Fibroblast of lung (primary cell): ENCODE data around the gene G6PD.

Experiments
- CTCF ChIP-seq, 2 donors: IDR thresholded peaks in 1 of 2; conservative IDR thresholded peaks in 1 of 2; 1 replicate in 1 of 2; 2 replicates in 1 of 2; pipeline ENCODE4 v1.5.1; 2011 to 2012; ENCODE audit warnings: low read length in 2 of 2, control low read depth in 1 of 2, inconsistent platforms in 1 of 2, low read depth in 1 of 2, mild to moderate bottlenecking in 1 of 2
- EZH2 ChIP-seq: IDR thresholded peaks from 2 replicates; pipeline ENCODE4 v1.5.1; 2012; ENCODE audit warnings: low read length, control low read depth, mild to moderate bottlenecking; ENCODE audit errors: missing control alignments

GRCh38 chrX:154519389-154519788 is 27.3 kb downstream of the G6PD start:
- no peak for TF ChIP-seq CTCF (conservative IDR thresholded peaks at IDR 0.05 in 1 of 2, IDR thresholded peaks at IDR 0.05 in 1 of 2; ENCODE audit: low read depth in 1 of 2, low read length in 2 of 2)
- no peak for TF ChIP-seq EZH2
